GM19463 (cell line): ENCODE results near the gene RNF207.

Experiments
- ATAC-seq: cut with Tn5 transposase; IDR thresholded peaks from one replicate; pipeline ENCODE4 v1.9.1; 2021; ENCODE audit warnings: mild to moderate bottlenecking, moderate library complexity; ENCODE audit not compliant: unreplicated experiment

The RNF207 gene

DNA sequence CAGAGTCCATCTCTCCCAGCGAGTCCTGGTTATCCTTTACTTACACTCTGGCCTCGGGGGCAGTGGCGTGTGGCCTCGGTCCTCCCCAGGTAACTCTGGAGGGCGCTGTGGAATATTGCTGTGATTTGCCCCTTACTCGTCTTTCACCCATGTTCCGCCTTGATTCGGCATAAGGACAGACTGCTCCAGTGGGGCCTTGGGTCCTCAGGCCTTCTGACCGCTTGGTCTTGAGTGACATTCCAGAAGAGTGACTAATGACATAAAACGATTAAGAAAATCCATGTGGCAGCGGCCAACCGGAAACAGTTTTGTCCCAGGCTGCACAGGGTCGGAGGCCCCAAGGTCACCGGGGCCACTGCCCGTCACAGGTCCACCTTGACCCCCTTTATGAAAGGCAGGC is 18.8 kb downstream of the RNF207 start:
- no peak for ATAC-seq

DNA sequence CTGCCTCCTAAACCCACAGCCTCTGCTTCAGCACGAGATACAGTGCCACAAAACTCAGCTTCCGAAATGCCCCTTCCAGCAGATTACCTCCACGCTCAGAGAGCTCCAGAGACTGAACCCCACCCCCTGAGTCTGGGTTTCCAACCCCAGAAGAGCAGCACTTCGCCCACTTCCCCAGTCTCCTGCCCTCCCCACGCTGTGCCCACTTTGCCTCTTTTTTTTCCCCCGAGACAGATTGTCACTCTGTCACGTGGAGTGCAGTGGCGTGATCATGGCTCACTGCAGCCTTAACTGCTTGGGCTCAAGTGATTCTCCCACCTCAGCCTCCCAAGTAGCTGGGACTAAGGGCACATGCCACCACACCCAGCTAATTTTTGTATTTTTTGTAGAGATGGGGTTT is 19.7 kb downstream of the RNF207 start:
- ATAC-seq = no peak

DNA sequence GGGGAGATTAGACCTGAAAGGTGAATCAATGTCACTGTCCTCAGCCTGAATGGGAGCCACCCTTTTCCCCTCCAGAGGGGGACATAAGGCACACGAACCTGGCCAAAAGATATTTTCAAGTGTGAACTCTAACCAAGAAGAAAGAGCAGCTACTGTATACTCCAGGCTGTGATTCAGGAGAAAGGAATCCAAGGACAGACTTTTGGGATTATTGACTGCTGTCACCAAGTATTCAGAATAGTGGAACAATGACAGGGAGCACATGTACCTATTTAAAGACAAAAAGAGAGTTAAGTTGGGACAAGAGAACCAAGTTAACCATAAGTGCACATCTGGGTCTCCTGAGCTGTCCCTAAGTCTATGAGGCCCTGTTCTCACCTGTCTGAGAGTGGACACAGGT is 27.5 kb downstream of the RNF207 start:
- no peak for ATAC-seq

- ATAC-seq = no peak
These were observed 28.8 kb downstream of the RNF207 start for GRCh38 chr1:6234502-6235295.

- peak; percentile 11 for ATAC-seq
These were observed 29.4 kb downstream of the RNF207 start for GRCh38 chr1:6235296-6235677.

DNA sequence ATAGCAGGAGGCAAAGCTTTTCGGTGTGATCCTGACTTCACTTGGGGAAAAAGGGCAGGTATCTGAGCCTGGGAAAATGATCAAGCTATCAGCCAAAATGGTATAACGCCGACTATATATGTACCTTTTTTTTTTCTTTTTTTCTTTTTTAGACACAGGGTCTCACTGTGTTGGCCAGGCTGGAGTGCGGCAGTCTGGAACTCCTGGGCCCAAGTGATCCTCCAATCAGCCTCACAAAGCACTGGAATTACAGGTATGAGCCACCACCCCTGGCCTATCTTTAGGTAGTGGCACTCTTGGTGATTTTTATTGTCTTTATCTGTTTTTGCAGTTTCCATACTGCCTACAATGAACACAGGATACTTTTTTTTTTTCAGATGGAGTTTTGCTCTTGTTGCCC is 31.2 kb downstream of the RNF207 start:
- ATAC-seq = no peak

GRCh38 chr1:6239213-6239752 is 33.4 kb downstream of the RNF207 start:
- no peak for ATAC-seq

DNA sequence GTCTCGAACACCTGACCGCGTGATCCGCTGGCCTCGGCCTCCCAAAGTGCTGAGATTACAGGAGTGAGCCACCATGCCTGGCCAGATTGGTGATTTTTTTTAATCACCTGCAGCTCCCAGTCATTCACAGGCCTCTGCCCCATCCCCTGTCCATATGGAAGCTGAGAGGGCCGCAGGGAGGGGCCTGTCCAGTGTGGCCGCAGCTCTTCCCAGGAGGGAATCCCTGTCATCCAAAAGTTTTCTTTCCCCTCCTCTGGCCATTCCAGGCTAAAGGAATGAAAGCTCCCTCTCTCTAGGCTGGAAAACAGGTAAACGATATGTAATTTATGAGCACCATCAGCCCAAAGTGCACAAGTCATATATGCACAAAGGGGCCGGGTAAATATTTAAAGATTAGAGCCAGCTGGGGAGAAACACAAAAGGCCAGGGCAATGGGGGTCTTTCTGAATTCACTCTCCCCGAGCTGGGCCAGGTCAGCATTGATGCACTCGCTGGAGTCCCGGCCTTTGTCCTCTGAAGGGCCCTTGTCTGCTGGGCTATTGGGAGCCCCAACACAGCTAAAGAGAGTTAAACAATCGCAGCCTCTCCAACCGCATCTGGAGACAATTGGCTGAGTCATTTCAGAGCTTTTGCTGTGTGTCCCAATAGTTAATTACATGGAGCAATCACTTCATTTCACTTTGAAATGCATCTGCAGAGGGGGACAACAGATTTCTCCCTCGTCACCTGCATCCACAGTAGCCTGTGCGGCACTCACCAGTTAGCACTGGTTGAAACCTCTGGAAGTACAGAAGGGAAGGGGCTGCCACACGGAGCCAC is 34.2 kb downstream of the RNF207 start:
- ATAC-seq = no peak

GRCh38 chr1:6241107-6241886 is 35.4 kb downstream of the RNF207 start:
- ATAC-seq = no peak

GRCh38 chr1:6241887-6242740 is 36.2 kb downstream of the RNF207 start:
- ATAC-seq = no peak

- ATAC-seq = no peak
These were observed 37.3 kb downstream of the RNF207 start for GRCh38 chr1:6243053-6243834.

GRCh38 chr1:6243993-6244392 is 38.1 kb downstream of the RNF207 start, which contains the start of gene HES3:
TSS of gene HES3 (plus strand) at chr1:6244179. CDS start at chr1:6244366, 187 bp downstream.
- ATAC-seq = no peak

- ATAC-seq = no peak
These were observed 38.6 kb downstream of the RNF207 start for GRCh38 chr1:6244401-6245049.

GRCh38 chr1:6245086-6245868 is 39.4 kb downstream of the RNF207 start:
- peak; percentile 44 for ATAC-seq

DNA sequence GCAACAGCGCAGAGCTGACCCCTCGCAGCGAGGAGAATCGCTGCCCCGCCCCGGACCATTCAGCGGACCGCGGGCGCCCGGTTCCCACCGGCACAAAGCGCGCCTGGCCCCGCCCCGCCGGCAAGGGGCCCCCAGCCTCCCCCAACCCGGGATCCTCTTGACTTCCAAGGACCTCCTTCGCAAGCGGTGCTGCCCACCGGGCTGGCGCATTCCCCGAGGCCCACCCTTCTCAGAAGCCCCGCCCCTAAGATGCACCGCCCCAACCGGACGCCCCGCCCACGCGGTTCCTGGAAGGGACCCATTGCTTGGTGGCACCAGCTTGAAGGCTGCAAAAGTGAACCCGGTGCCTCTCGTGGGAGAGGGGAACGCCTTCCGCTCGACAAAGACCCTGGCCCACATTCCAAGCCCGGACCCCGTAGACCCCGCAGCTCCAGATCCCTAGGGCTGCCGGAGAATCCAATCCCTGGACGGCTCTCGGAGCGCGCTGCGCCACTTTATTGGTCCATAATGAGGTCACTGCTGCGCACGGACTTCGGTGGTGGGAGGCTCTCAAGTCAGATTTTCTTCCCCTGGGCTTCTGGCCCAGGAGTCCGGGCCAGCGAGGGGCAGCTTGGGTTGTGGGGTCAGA is 40.1 kb downstream of the RNF207 start:
- ATAC-seq = no peak

- no peak for ATAC-seq
These were observed 40.9 kb downstream of the RNF207 start for GRCh38 chr1:6246497-6247467.
